Measurements from ENCODE around the gene PROSER1. TPM values are rescaled to one million over a fixed set of nuclear protein-coding genes. Genes with fewer than 3 reads are reported as not detected.

Gene PROSER1
- total RNA-seq, 6 experiments from 2014 or later = 15.2 to 19.6 (median 18.3) TPM

DNA sequence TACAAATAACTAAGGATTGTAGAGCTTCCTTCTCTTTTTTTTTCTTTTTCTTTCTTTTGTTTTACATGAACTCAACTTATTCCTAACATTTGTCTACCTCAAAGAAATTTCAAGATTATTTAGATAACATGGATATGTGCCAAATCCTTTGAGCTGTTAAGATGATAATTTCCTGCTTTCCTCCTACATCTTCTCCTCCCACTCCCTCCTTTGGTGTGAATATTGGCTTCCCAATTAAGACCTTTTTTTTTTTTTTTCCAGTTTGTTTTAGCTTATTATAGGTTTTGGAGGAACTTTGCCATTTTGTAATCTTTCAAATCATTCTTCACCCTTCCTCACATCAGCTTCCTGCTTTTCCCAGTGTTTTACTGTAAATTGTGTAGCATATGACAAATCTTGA lies 10.9 kb upstream of the PROSER1 start:
- H3K9me3 Mint-ChIP-seq = no peaks in the 10 kb centered on the region
- H3K4me3 Mint-ChIP-seq = no peak overlapping the region
- no peak for DNase-seq
- no peak overlapping the region for H3K27ac Mint-ChIP-seq
- H3K4me1 Mint-ChIP-seq (ENCODE audit: low read depth) = no peaks in the 10 kb centered on the region
- no peaks in the 10 kb centered on the region for H3K27me3 Mint-ChIP-seq (ENCODE audit: insufficient read depth)
- TF ChIP-seq, protein P1, sequence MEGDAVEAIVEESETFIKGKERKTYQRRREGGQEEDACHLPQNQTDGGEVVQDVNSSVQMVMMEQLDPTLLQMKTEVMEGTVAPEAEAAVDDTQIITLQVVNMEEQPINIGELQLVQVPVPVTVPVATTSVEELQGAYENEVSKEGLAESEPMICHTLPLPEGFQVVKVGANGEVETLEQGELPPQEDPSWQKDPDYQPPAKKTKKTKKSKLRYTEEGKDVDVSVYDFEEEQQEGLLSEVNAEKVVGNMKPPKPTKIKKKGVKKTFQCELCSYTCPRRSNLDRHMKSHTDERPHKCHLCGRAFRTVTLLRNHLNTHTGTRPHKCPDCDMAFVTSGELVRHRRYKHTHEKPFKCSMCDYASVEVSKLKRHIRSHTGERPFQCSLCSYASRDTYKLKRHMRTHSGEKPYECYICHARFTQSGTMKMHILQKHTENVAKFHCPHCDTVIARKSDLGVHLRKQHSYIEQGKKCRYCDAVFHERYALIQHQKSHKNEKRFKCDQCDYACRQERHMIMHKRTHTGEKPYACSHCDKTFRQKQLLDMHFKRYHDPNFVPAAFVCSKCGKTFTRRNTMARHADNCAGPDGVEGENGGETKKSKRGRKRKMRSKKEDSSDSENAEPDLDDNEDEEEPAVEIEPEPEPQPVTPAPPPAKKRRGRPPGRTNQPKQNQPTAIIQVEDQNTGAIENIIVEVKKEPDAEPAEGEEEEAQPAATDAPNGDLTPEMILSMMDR (IDR thresholded peaks at IDR 0.05) = no peak
- no peaks in the 10 kb centered on the region for H3K36me3 Mint-ChIP-seq (ENCODE audit: low read depth)

- no peak overlapping the region for H3K4me3 Mint-ChIP-seq
- no peaks in the 10 kb centered on the region for H3K27me3 Mint-ChIP-seq (ENCODE audit: insufficient read depth)
- DNase-seq = no peak
- H3K9me3 Mint-ChIP-seq = no peaks in the 10 kb centered on the region
- TF ChIP-seq, protein P1 (IDR thresholded peaks at IDR 0.05) = peak; percentile 22; the same call in 1 of the 2 replicates
- H3K27ac Mint-ChIP-seq = peak overlapping the region; percentile 24; the same call in 1 of the 2 replicates
- no peaks in the 10 kb centered on the region for H3K36me3 Mint-ChIP-seq (ENCODE audit: low read depth)
- no peaks in the 10 kb centered on the region for H3K4me1 Mint-ChIP-seq (ENCODE audit: low read depth)
Observed at GRCh38 chr13:39047560-39047959, 9.7 kb upstream of the PROSER1 start.

DNA sequence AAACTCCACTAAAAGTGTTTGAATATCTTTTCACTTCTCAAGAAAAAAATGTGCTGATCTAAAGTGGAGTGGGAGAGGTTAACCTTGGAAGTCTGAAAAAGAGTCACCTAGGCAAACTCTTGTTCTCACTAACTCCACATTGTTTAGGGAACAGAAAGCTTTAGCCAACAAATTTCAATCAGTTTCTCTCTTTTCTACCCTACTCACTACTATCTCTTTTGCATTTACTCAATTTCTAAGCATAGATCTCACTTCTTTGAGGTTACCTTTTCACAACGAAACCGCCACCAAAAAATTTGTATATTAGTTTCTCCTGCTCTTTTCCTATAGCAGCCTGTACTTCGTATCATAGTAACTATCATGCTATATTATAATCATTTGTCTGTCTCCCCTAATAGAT lies 6.6 kb upstream of the PROSER1 start:
- Mint-ChIP-seq H3K27me3 (ENCODE audit: insufficient read depth) (no peaks in the 10 kb centered on the region), H3K36me3 (ENCODE audit: low read depth) (no peaks in the 10 kb centered on the region)
- no peak for DNase-seq

GRCh38 chr13:39040206-39040605 lies 2.3 kb upstream of the PROSER1 start:
- peaks cover 28% of the 10 kb centered on the region for H3K4me1 Mint-ChIP-seq (ENCODE audit: low read depth)
- no peaks in the 10 kb centered on the region for H3K9me3 Mint-ChIP-seq
- no peak for DNase-seq
- peaks cover 2% of the 10 kb centered on the region; the same call in 1 of the 2 replicates for H3K27me3 Mint-ChIP-seq (ENCODE audit: insufficient read depth)
- TF ChIP-seq, protein P1 (IDR thresholded peaks at IDR 0.05) = no peak
- no peak overlapping the region for H3K27ac Mint-ChIP-seq
- H3K36me3 Mint-ChIP-seq (ENCODE audit: low read depth) = peaks cover 4% of the 10 kb centered on the region; the same call in 1 of the 2 replicates
- peak overlapping the region; percentile 11; the same call in 1 of the 2 replicates for H3K4me3 Mint-ChIP-seq

More for the DNA sequence above, 6.6 kb upstream of the PROSER1 start:
- H3K27ac Mint-ChIP-seq = no peak overlapping the region
- H3K9me3 Mint-ChIP-seq = no peaks in the 10 kb centered on the region
- TF ChIP-seq, protein P1 (IDR thresholded peaks at IDR 0.05) = no peak
- H3K4me1 Mint-ChIP-seq (ENCODE audit: low read depth) = peaks cover 10% of the 10 kb centered on the region
- no peak overlapping the region for H3K4me3 Mint-ChIP-seq

GRCh38 chr13:39039041-39039440 lies 1.2 kb upstream of the PROSER1 start:
- no peaks in the 10 kb centered on the region for H3K9me3 Mint-ChIP-seq
- DNase-seq = no peak
- TF ChIP-seq, protein P1 (IDR thresholded peaks at IDR 0.05) = no peak
- peaks cover 40% of the 10 kb centered on the region for H3K4me1 Mint-ChIP-seq (ENCODE audit: low read depth)
- H3K27me3 Mint-ChIP-seq (ENCODE audit: insufficient read depth) = peaks cover 2% of the 10 kb centered on the region; the same call in 1 of the 2 replicates
- H3K4me3 Mint-ChIP-seq = peak overlapping the region; percentile 97
- peaks cover 4% of the 10 kb centered on the region; the same call in 1 of the 2 replicates for H3K36me3 Mint-ChIP-seq (ENCODE audit: low read depth)
- H3K27ac Mint-ChIP-seq = peak overlapping the region; percentile 99
